ENCODE results near the gene HAUS8. TPM values are rescaled to one million over a fixed set of nuclear protein-coding genes. Genes with fewer than 3 reads are reported as not detected.

Gene HAUS8
- total RNA-seq, 1 experiment from 2014 or later, result 19.1 TPM

DNA sequence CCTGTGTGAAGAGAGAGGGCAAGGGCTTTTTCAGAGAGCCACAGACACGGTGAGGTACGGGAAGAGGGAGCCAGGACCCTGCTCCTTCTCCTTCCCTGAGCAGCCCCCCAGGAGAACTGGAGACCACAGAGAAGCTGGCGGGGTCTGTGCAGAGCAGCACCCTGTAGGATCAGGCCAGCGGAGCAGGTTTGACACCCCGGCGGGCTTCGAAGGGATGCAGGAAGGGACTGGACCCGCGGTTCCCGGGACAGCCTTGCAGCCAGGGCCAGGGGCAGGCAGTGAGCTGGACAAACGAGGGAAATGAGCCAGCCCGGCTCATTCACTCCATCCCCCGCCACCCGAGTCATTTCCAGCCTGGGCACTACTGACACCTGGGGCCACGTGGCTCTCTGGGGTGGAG lies 70.9 kb downstream of the HAUS8 start:
- H3K4me3 ChIP-seq (ENCODE audit: low read length), result no peak overlapping the region
- H3K9ac ChIP-seq (ENCODE audit: low read length), result no peak overlapping the region
- H3F3A ChIP-seq (ENCODE audit: low read length, unreplicated experiment), result no peaks in the 10 kb centered on the region
- H3K27me3 ChIP-seq (ENCODE audit: low read length), result no peaks in the 10 kb centered on the region
- no peak overlapping the region for H3K4me2 ChIP-seq (ENCODE audit: low read length)
- ChIA-PET CTCF (no interaction called here), POLR2A (ENCODE audit: unreplicated experiment) (no interaction called here)
- H3K36me3 ChIP-seq (ENCODE audit: low read depth, low read length), result no peaks in the 10 kb centered on the region
- no peaks in the 10 kb centered on the region for H3K9me2 ChIP-seq (replicated peaks; ENCODE audit: low read length)
- H3K4me1 ChIP-seq (ENCODE audit: insufficient read depth, low read length), result no peaks in the 10 kb centered on the region
- DNase-seq (no peak), ATAC-seq (no peak)
- no peaks in the 10 kb centered on the region for H4K20me1 ChIP-seq (ENCODE audit: low read length)
- TF ChIP-seq EZH2 (IDR thresholded peaks at IDR 0.05; ENCODE audit: low read length, unreplicated experiment) (no peak), EZH2phosphoT487 (IDR thresholded peaks at IDR 0.05; ENCODE audit: borderline replicate concordance, low read length) (no peak)
- TF ChIP-seq, protein P1, sequence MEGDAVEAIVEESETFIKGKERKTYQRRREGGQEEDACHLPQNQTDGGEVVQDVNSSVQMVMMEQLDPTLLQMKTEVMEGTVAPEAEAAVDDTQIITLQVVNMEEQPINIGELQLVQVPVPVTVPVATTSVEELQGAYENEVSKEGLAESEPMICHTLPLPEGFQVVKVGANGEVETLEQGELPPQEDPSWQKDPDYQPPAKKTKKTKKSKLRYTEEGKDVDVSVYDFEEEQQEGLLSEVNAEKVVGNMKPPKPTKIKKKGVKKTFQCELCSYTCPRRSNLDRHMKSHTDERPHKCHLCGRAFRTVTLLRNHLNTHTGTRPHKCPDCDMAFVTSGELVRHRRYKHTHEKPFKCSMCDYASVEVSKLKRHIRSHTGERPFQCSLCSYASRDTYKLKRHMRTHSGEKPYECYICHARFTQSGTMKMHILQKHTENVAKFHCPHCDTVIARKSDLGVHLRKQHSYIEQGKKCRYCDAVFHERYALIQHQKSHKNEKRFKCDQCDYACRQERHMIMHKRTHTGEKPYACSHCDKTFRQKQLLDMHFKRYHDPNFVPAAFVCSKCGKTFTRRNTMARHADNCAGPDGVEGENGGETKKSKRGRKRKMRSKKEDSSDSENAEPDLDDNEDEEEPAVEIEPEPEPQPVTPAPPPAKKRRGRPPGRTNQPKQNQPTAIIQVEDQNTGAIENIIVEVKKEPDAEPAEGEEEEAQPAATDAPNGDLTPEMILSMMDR (conservative IDR thresholded peaks at IDR 0.05; ENCODE audit: low read depth, low read length), result no peak
- H3K79me2 ChIP-seq (ENCODE audit: low read length), result no peaks in the 10 kb centered on the region
- H2AFZ ChIP-seq (ENCODE audit: low read length), result no peak overlapping the region
- H3K9me3 ChIP-seq (ENCODE audit: low read length), result no peaks in the 10 kb centered on the region
- no peak overlapping the region for H3K27ac ChIP-seq (ENCODE audit: low read length)
- intact Hi-C loops (cut with micrococcal nuclease), result no loop called here
- no TSS peak for BruUV-seq (replicated peaks)

DNA sequence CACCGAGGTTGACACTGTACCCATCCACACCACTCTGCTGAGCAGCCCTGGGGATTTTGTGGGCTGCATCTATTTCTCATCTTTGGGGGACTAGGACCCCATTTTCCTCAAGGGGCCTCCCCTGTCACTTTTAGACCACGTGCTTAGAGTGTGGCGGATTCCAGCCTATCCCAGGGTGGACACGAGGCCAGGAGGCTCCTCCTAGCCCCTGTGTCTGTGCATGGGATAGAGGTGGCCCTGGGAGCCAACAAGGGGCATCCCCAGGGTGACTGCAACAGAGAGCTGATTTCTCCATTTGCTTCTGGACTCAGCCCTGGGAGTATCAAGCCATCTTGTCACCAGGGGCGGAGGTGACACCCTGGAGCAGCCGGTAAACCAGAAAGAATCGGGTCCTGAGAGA lies 72.8 kb downstream of the HAUS8 start:
- Histone ChIP-seq H3K27ac (ENCODE audit: low read length) (no peak overlapping the region), H3K36me3 (ENCODE audit: low read depth, low read length) (no peaks in the 10 kb centered on the region), H2AFZ (ENCODE audit: low read length) (no peak overlapping the region), H3K4me1 (ENCODE audit: insufficient read depth, low read length) (no peaks in the 10 kb centered on the region), H3K9me3 (ENCODE audit: low read length) (no peaks in the 10 kb centered on the region), H3K79me2 (ENCODE audit: low read length) (no peaks in the 10 kb centered on the region), H3K4me2 (ENCODE audit: low read length) (no peak overlapping the region), H3K27me3 (ENCODE audit: low read length) (no peaks in the 10 kb centered on the region), H3K4me3 (ENCODE audit: low read length) (no peak overlapping the region), H4K20me1 (ENCODE audit: low read length) (no peaks in the 10 kb centered on the region), H3F3A (ENCODE audit: low read length, unreplicated experiment) (no peaks in the 10 kb centered on the region), H3K9ac (ENCODE audit: low read length) (no peak overlapping the region), H3K9me2 (replicated peaks; ENCODE audit: low read length) (no peaks in the 10 kb centered on the region)
- TF ChIP-seq EZH2 (IDR thresholded peaks at IDR 0.05; ENCODE audit: low read length, unreplicated experiment) (no peak), EZH2phosphoT487 (IDR thresholded peaks at IDR 0.05; ENCODE audit: borderline replicate concordance, low read length) (no peak)
- TF ChIP-seq, protein P1 (conservative IDR thresholded peaks at IDR 0.05; ENCODE audit: low read depth, low read length), result no peak
- no peak for ATAC-seq
- ChIA-PET CTCF (no interaction called here), POLR2A (ENCODE audit: unreplicated experiment) (no interaction called here)
- DNase-seq, result no peak
- no TSS peak for BruUV-seq (replicated peaks)
- intact Hi-C loops (cut with micrococcal nuclease), result no loop called here

DNA sequence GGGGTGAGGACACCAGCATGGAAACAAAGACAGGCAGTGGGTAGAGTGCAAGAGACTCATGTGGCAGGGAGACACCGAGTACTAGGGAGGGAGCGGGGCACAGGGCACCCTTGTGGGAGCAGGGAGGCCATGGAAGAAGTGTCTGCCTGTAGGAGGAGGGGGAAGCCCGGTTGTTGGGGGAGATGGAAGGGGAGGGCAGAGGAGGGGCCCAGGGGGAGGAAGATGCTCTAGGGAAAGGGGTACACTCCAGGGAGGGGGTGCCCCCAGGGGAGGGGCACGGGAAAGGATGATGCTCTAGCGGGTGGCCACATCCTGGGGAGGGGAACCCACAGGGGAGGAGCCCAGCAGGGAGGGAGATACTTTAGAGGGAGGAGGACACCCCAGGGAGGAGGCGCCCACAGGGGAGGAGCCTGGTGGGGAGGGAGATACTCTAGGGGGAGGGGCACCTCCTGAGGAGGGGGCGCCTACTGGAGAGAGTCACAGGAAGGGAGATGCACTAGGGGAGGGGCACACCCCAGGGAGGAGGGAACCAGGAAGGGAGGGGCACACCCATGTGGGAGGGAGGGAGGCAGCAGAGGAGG lies 73.6 kb downstream of the HAUS8 start:
- Histone ChIP-seq H2AFZ (ENCODE audit: low read length) (no peak overlapping the region), H3K4me2 (ENCODE audit: low read length) (no peak overlapping the region), H3K27me3 (ENCODE audit: low read length) (no peaks in the 10 kb centered on the region), H3K27ac (ENCODE audit: low read length) (no peak overlapping the region), H3K9me3 (ENCODE audit: low read length) (no peaks in the 10 kb centered on the region), H3K79me2 (ENCODE audit: low read length) (no peaks in the 10 kb centered on the region), H3K9me2 (replicated peaks; ENCODE audit: low read length) (no peaks in the 10 kb centered on the region), H4K20me1 (ENCODE audit: low read length) (no peaks in the 10 kb centered on the region), H3K4me3 (ENCODE audit: low read length) (no peak overlapping the region), H3K9ac (ENCODE audit: low read length) (no peak overlapping the region), H3F3A (ENCODE audit: low read length, unreplicated experiment) (no peaks in the 10 kb centered on the region), H3K4me1 (ENCODE audit: insufficient read depth, low read length) (no peaks in the 10 kb centered on the region), H3K36me3 (ENCODE audit: low read depth, low read length) (no peaks in the 10 kb centered on the region)
- intact Hi-C loops (cut with micrococcal nuclease), result no loop called here
- DNase-seq, result no peak
- BruUV-seq (replicated peaks), result no TSS peak
- TF ChIP-seq, protein P1 (conservative IDR thresholded peaks at IDR 0.05; ENCODE audit: low read depth, low read length), result no peak
- no peak for TF ChIP-seq EZH2 (IDR thresholded peaks at IDR 0.05; ENCODE audit: low read length, unreplicated experiment)
- no peak for TF ChIP-seq EZH2phosphoT487 (IDR thresholded peaks at IDR 0.05; ENCODE audit: borderline replicate concordance, low read length)
- POLR2A ChIA-PET (ENCODE audit: unreplicated experiment), result no interaction called here
- no peak for ATAC-seq
- CTCF ChIA-PET, result no interaction called here

All from PC-3 (cell line).